ENCODE results near the gene ATF5. TPM values are rescaled to one million over a fixed set of nuclear protein-coding genes. Genes with fewer than 3 reads are reported as not detected.
"Not testable (repeated sequence)": the region's sequence is repeated elsewhere in the genome, so short reads cannot be mapped to it uniquely, and the experiment has no call there.

ATF5 gene
- total RNA-seq, 1 donor from 2014 or later, result 10.6 TPM

GRCh38 chr19:49938662-49939061 is 9.7 kb downstream of the ATF5 start:
- DNase-seq (ENCODE audit: low spot score in 2 of 2) (no peak), FAIRE-seq (no peak)

- no peak for DNase-seq (ENCODE audit: low spot score in 2 of 2)
- FAIRE-seq, result no peak
These were observed 10.9 kb downstream of the ATF5 start for GRCh38 chr19:49939721-49940481.

DNA sequence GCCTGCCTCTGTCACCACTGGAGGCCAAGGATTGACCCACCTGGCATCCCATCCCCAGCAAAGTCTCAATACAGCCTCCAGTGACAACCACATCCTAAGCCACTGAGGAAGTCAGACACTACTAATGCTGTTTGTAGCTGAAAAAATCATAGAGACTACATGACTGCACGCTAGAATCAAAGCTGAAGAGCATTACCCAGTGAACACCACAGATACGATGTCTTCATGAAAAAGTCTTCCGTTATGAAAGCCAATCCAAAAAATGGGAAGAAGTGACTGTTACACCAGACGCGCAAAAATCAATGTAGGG is 11.4 kb downstream of the ATF5 start:
- FAIRE-seq (no peak), DNase-seq (ENCODE audit: low spot score in 2 of 2) (no peak)

- DNase-seq (ENCODE audit: low spot score in 2 of 2); FAIRE-seq: not testable (repeated sequence)
These were observed 15.6 kb downstream of the ATF5 start for GRCh38 chr19:49944567-49944966.

GRCh38 chr19:49946415-49946814 is 17.4 kb downstream of the ATF5 start:
- DNase-seq (ENCODE audit: low spot score in 2 of 2) (no peak), FAIRE-seq (no peak)

- no peak for FAIRE-seq
- no peak for DNase-seq (ENCODE audit: low spot score in 2 of 2)
These were observed 21.0 kb downstream of the ATF5 start for GRCh38 chr19:49949742-49950589.

- FAIRE-seq (no peak), DNase-seq (ENCODE audit: low spot score in 2 of 2) (no peak)
These were observed 21.6 kb downstream of the ATF5 start for GRCh38 chr19:49950590-49950948.

DNA sequence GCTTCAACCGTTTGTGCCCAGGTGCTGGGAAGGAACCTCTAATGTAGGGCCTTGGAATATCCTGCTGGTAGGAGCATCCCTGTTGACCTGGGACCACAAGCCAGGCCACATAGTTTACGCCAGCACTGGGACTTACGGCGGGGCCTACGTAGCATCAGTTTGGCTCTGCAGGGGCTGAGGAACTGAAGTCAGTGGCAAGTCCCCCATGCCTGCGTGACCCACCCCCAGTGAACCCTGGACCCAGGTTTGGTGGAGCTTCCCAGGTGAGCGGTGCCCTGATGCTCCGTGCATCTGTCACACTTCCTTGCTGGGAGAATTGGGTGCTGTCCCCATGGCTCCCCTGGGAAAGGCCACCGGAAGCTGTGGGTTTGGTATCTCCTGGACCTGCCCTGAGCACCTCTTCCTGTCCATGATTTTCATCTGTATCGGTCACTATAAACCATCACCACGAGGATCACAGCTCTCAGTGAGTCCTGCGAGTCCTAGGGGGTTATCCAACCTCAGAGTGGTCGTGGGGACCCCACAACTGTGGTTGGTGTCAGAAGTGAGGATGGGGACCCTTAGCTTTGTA is 22.0 kb downstream of the ATF5 start:
- FAIRE-seq (no peak), DNase-seq (ENCODE audit: low spot score in 2 of 2) (no peak)

DNA sequence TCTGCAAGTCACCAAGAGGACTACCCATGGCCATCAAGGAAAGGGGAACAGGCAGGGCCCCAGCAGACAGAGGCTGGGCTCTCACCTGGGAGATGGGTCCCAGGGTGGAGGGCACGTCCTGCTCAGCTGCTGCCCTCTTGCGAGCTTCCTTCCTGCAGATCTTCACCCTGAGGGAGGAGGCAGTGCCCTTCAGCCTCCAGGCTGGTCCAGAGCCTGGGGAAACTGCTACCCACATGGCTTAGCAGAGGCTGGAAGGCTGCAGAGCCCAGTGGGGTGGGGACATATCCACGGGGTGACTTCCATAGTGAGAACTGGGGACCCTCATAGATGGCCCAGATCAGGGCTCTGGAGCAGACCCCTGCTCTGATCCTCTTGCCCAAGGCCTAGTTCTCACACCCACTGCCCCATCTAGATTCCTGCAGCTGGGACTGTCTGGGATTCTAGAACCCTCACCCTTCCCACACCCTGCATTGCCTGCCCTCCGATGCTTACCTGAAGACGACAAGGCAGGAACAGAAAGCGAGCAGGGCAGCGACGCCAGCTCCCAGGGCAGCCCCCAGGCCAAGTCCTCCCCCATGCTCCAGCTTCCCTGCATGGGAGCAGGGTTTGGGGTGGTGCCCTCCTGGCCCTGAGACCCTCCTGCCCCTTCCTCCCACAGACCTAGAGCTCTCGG is 22.9 kb downstream of the ATF5 start:
- no peak for FAIRE-seq

DNA sequence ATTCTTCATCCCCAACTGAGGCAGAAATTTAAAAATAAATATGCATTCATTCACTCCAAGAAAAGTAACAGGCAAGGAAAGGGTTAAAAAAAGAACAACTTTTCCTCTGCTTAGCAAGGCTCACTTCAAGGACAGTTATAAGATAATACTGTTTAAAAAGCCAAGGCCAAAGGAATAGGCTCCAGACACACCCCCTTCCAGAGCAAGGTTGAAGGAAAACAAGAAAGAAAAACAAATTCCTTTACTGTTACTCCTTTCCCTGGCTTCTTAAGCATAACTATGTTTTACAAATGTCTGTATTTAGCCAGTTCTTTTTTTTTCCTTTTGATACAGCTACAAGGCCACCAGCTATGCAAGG is 23.5 kb downstream of the ATF5 start:
- no peak for DNase-seq (ENCODE audit: low spot score in 2 of 2)
- FAIRE-seq, result no peak

More for the DNA sequence above, 22.9 kb downstream of the ATF5 start:
- no peak for DNase-seq (ENCODE audit: low spot score in 2 of 2)

DNA sequence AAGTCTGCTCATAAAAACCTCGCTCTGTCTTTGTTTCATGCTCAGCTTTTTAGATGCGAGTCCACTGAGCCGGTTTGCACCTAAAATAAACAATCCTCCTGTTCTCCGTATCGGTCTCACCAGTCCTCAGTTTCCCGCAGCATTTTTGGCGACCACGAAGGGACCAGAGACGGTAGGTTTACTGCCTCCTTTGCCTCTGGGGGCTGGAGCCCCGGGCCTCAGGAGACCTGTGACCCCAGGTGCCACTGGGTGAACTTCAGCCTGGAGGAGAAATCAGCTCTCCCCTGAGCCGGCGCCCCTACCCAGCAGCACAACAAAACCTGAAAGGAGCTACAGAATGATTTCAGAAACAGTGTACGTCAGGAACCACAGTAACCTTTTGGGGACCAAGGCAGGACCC is 23.9 kb downstream of the ATF5 start:
- FAIRE-seq, result no peak
- no peak for DNase-seq (ENCODE audit: low spot score in 2 of 2)

- FAIRE-seq (no peak), DNase-seq (ENCODE audit: low spot score in 2 of 2) (no peak)
These were observed 24.4 kb downstream of the ATF5 start for GRCh38 chr19:49953416-49953815.

- no peak for FAIRE-seq
- no peak for DNase-seq (ENCODE audit: low spot score in 2 of 2)
These were observed 25.3 kb downstream of the ATF5 start for GRCh38 chr19:49954092-49954829.

GRCh38 chr19:49954933-49955332 is 25.9 kb downstream of the ATF5 start:
- no peak for DNase-seq (ENCODE audit: low spot score in 2 of 2)
- FAIRE-seq, result no peak

DNA sequence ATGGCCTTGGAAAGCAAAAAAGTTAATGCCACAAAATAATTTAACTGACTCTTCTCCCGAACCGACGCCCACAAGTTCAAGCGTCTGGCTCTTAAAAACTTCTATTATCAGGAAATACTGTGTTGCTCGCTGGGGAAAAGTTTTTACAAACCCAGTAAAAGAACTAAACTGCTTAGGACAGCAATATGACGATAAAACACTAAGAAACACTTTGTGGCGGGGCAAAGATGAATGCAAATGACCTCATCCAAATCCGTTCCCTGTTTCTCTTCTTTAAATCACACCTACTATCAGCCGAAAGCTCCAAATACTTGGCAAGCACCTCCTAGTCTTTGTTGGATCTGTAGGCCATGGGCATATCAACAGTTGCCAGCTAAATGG is 27.1 kb downstream of the ATF5 start:
- no peak for DNase-seq (ENCODE audit: low spot score in 2 of 2)
- FAIRE-seq, result no peak

GRCh38 chr19:49957262-49957915 is 28.4 kb downstream of the ATF5 start:
- no peak for DNase-seq (ENCODE audit: low spot score in 2 of 2)
- FAIRE-seq, result no peak

GRCh38 chr19:49958144-49958543 is 29.1 kb downstream of the ATF5 start:
- FAIRE-seq; DNase-seq (ENCODE audit: low spot score in 2 of 2): not testable (repeated sequence)

GRCh38 chr19:49958596-49958995 is 29.6 kb downstream of the ATF5 start:
- not testable (repeated sequence) for FAIRE-seq; DNase-seq (ENCODE audit: low spot score in 2 of 2)

DNA sequence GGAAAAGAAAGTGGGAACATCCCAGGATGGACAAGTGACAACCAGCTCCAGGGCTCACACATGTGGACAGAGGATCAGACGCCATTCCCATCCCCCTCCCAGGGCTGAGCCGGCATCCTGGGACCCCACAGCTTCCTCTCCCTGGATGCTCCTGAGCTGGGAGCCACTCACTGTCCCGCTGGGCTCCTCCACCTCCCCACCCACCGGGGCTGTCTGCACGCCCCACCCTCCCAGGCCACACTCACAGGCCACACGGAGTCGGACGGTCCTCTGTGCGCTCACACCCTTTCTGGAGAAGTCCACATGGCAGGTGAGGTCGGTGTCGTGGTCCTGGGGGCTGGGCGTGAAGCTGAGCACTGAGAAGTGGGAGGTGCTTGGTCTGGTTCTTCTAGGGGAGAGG is 30.9 kb downstream of the ATF5 start:
- DNase-seq (ENCODE audit: low spot score in 2 of 2); FAIRE-seq: not testable (repeated sequence)

DNA sequence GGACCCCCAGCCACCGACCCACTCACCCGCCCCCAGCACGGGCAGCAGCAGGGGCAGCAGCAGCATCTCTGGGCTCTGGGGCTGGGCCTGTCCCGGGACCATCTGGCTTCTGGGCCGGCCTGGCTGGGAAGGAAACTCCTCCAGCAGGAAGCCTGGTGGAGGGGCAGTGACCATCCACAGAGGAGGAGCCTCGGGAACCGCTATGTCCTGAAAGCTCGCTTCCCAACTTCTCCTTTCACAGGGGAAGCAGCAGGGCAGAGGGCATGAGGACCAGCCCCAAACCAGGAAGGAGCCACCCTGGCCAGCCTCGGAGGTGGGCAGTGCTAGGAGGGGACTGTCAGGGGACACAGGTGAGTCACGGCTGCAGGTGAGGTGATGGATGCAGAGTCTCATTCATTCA is 32.0 kb downstream of the ATF5 start, which contains the start of gene SIGLEC11:
TSS of gene SIGLEC11 (minus strand) at position 193 of the 400 bp plus-strand sequence. CDS start at position 102, 91 bp downstream.
- DNase-seq (ENCODE audit: low spot score in 2 of 2); FAIRE-seq: not testable (repeated sequence)
